ENCODE data around the gene REXO1.

DNA sequence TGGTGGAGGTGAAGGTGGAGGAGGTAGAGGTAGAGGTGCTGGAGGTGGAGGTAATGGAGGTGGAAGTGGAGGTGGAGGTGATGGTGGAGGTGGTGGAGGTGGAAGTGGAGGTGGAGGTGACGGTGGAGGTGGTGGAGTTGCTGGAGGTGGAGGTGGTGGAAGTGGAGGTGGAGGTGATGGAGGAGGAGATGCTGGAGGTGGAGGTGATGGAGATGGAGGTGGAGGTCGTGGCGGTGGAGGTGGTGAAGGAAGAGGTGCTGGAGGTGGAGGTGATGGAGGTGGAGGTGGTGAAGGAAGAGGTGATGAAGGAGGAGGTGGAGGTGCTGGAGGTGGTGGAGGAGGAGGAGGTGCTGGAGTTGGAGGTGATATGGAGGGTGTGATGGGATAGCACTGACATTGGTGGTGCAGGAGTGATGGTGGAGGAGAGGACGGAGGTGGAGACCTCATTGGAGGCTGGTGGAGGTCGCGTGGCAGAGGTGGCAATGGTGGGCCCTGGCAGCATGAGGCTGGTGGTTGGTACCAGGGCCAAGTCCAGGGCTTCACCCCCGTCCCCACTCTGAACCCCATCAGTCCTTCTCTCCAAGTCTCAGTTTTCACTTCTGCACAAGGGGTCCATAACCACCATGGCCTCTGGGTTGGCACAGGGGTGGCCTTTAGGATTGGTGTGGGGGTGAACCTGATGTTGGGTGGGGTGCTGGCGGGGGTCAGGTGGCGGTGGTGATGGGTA lies 79.2 kb downstream of the REXO1 start:
- TF ChIP-seq POLR2A (IDR thresholded peaks at IDR 0.05; ENCODE audit: low read depth) (no peak), EP300 (IDR thresholded peaks at IDR 0.05) (no peak), POLR2AphosphoS5 (IDR thresholded peaks at IDR 0.05) (no peak)
- TF ChIP-seq, protein P1, sequence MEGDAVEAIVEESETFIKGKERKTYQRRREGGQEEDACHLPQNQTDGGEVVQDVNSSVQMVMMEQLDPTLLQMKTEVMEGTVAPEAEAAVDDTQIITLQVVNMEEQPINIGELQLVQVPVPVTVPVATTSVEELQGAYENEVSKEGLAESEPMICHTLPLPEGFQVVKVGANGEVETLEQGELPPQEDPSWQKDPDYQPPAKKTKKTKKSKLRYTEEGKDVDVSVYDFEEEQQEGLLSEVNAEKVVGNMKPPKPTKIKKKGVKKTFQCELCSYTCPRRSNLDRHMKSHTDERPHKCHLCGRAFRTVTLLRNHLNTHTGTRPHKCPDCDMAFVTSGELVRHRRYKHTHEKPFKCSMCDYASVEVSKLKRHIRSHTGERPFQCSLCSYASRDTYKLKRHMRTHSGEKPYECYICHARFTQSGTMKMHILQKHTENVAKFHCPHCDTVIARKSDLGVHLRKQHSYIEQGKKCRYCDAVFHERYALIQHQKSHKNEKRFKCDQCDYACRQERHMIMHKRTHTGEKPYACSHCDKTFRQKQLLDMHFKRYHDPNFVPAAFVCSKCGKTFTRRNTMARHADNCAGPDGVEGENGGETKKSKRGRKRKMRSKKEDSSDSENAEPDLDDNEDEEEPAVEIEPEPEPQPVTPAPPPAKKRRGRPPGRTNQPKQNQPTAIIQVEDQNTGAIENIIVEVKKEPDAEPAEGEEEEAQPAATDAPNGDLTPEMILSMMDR (IDR thresholded peaks at IDR 0.05), result no peak
